Keratinocyte (primary cell): ENCODE measurements around the gene MAGI1. TPM values are rescaled to one million over a fixed set of nuclear protein-coding genes. Genes with fewer than 3 reads are reported as not detected.
A peak's percentile ranks its signal among the peaks of the same experiment; 100 is the strongest.

Experiments
- DNase-seq: peaks from one replicate; pipeline ENCODE4 v3.0.0-alpha.2; 2011; ENCODE audit warnings: low read depth, missing footprints, low spot score
- FAIRE-seq: peaks from 2 replicates; lab custom pipeline; 2011; peaks lifted over from hg19 to GRCh38; lab: Jason Lieb, UNC
- H2AFZ ChIP-seq: 2 replicates; pipeline ENCODE4 v1.6.0; 2012; ENCODE audit warnings: low read length, control low read depth, inconsistent platforms; ENCODE audit not compliant: control insufficient read depth
- H3K27ac ChIP-seq: 2 replicates; pipeline ENCODE4 v1.5.1; 2011; ENCODE audit warnings: low read length; ENCODE audit not compliant: control insufficient read depth, insufficient read depth
- H3K27me3 ChIP-seq: 3 replicates; pipeline ENCODE4 v1.6.0; 2011; ENCODE audit warnings: low read length; ENCODE audit not compliant: control insufficient read depth, insufficient read depth; ENCODE audit errors: extremely low read depth
- H3K36me3 ChIP-seq, 2 experiments: 2 replicates in 1 of 2; 3 replicates in 1 of 2; pipeline ENCODE4 v1.5.1; 2011; ENCODE audit warnings: low read length in 2 of 2, mild to moderate bottlenecking in 1 of 2; ENCODE audit not compliant: control insufficient read depth in 2 of 2, insufficient read depth in 2 of 2; ENCODE audit errors: extremely low read depth in 1 of 2
- H3K4me1 ChIP-seq: 3 replicates; pipeline ENCODE4 v1.5.1; 2011; ENCODE audit warnings: low read length; ENCODE audit not compliant: control insufficient read depth, insufficient read depth; ENCODE audit errors: extremely low read depth
- H3K4me2 ChIP-seq: 3 replicates; pipeline ENCODE4 v1.6.0; 2011; ENCODE audit warnings: low read depth, low read length; ENCODE audit not compliant: control insufficient read depth, insufficient read depth; ENCODE audit errors: extremely low read depth
- H3K4me3 ChIP-seq, 3 experiments: fragments of 200-600 bp in 1 of 3; sonication (generic) in 1 of 3; 2 replicates in 2 of 3; 3 replicates in 1 of 3; pipeline ENCODE4 v1.5.1; 2011 to 2016; ENCODE audit warnings: low read length in 3 of 3, mild to moderate bottlenecking in 3 of 3, control low read depth in 2 of 3, inconsistent platforms in 1 of 3, low read depth in 1 of 3, mixed read lengths in 1 of 3, mixed run types in 1 of 3, moderate library complexity in 1 of 3; ENCODE audit not compliant: control insufficient read depth in 2 of 3, insufficient read depth in 2 of 3; ENCODE audit errors: extremely low read depth in 1 of 3
- H3K79me2 ChIP-seq: 2 replicates; pipeline ENCODE4 v1.6.0; 2012; ENCODE audit warnings: low read length; ENCODE audit not compliant: control insufficient read depth, insufficient read depth
- H3K9ac ChIP-seq: 3 replicates; pipeline ENCODE4 v1.6.0; 2011; ENCODE audit warnings: low read length; ENCODE audit not compliant: control insufficient read depth, insufficient read depth; ENCODE audit errors: extremely low read depth
- H3K9me1 ChIP-seq: 3 replicates; pipeline ENCODE4 v1.6.0; 2011; ENCODE audit warnings: low read length; ENCODE audit not compliant: control insufficient read depth, insufficient read depth; ENCODE audit errors: extremely low read depth
- H3K9me3 ChIP-seq: 2 replicates; pipeline ENCODE4 v1.5.1; 2012; ENCODE audit warnings: low read depth, low read length; ENCODE audit not compliant: control insufficient read depth
- H4K20me1 ChIP-seq: 3 replicates; pipeline ENCODE4 v1.6.0; 2011; ENCODE audit warnings: low read length; ENCODE audit not compliant: control insufficient read depth, insufficient read depth; ENCODE audit errors: extremely low read depth
- CTCF ChIP-seq, 3 experiments: IDR thresholded peaks in 1 of 3; conservative IDR thresholded peaks in 1 of 3; optimal IDR thresholded peaks in 1 of 3; 2 replicates in 2 of 3; 3 replicates in 1 of 3; pipeline versions ENCODE3 to v1.5.1; 2011; ENCODE audit warnings: low read length in 3 of 3, mild to moderate bottlenecking in 3 of 3, moderate library complexity in 2 of 3, control low read depth in 1 of 3, inconsistent platforms in 1 of 3; ENCODE audit not compliant: insufficient read depth in 2 of 3; ENCODE audit errors: extremely low read depth in 1 of 3
- EZH2 ChIP-seq: IDR thresholded peaks from one replicate; pipeline ENCODE4 v1.6.1; 2012; ENCODE audit warnings: inconsistent platforms, mild to moderate bottlenecking, low read length, moderate library complexity
- dilution Hi-C: fragments of 300-500 bp; cut with MboI; formaldehyde crosslinking; loops from one replicate; pipeline ENCODE4 v1.7.0; 2020; ENCODE audit warnings: low sequenced_read_pairs; ENCODE audit not compliant: extremely low pct_ligation_motif_present
- polyA plus RNA-seq, 5 experiments: library from polyadenylated mRNA; depleted of rRNA in 3 of 5; stranded (reverse) in 3 of 5; stranded (forward) in 1 of 5; unstranded in 1 of 5; fragments of >200 nt; gene quantifications; 1 replicate in 1 of 5; 2 replicates in 3 of 5; 3 replicates in 1 of 5; pipeline versions ENCODE4 v1.2.1 to v1.2.3, GENCODE V29; 2011 to 2012; ENCODE audit warnings: missing spikeins in 2 of 5, low read depth in 1 of 5, low replicate concordance in 1 of 5

MAGI1 gene
- polyA plus RNA-seq, 1 donor (not counting 4 experiments of a cell fraction or from before 2014, with no cell fraction given), result 10.9 TPM

GRCh38 chr3:65334045-65334665 lies 704.6 kb downstream of the MAGI1 start:
- FAIRE-seq (no peak), DNase-seq (no peak)
- H3K27ac ChIP-seq, result no peak overlapping the region
- no peaks in the 10 kb centered on the region for H4K20me1 ChIP-seq
- no peaks in the 10 kb centered on the region for H3K36me3 ChIP-seq
- no peaks in the 10 kb centered on the region for H3K79me2 ChIP-seq
- H3K4me1 ChIP-seq, result no peaks in the 10 kb centered on the region
- no peaks in the 10 kb centered on the region for H3K9me1 ChIP-seq
- H3K27me3 ChIP-seq, result no peaks in the 10 kb centered on the region
- H3K9ac ChIP-seq, result no peak overlapping the region
- no peaks in the 10 kb centered on the region for H3K9me3 ChIP-seq
- no peak for TF ChIP-seq EZH2
- TF ChIP-seq CTCF (optimal IDR thresholded peaks at IDR 0.05 in 1 of 3, IDR thresholded peaks at IDR 0.05 in 1 of 3, conservative IDR thresholded peaks at IDR 0.05 in 1 of 3; ENCODE audit: extremely low read depth in 1 of 3, insufficient read depth in 2 of 3, low read length in 3 of 3), result peak in 1 of 3 experiments; percentile 46
- H3K4me3 ChIP-seq, result no peak overlapping the region
- dilution Hi-C loops, result no loop called here
- H3K4me2 ChIP-seq, result no peak overlapping the region
- H2AFZ ChIP-seq, result no peak overlapping the region

GRCh38 chr3:65331730-65332129 lies 707.0 kb downstream of the MAGI1 start:
- Histone ChIP-seq H3K4me1 (no peaks in the 10 kb centered on the region), H2AFZ (no peak overlapping the region), H3K4me3 (no peak overlapping the region), H3K79me2 (no peaks in the 10 kb centered on the region), H3K27me3 (peaks cover 3% of the 10 kb centered on the region), H3K36me3 (no peaks in the 10 kb centered on the region), H3K9me1 (no peaks in the 10 kb centered on the region), H3K9ac (no peak overlapping the region), H3K9me3 (no peaks in the 10 kb centered on the region), H4K20me1 (no peaks in the 10 kb centered on the region), H3K27ac (no peak overlapping the region), H3K4me2 (no peak overlapping the region)
- FAIRE-seq (no peak), DNase-seq (no peak)
- dilution Hi-C loops, result no loop called here
- TF ChIP-seq EZH2 (no peak), CTCF (optimal IDR thresholded peaks at IDR 0.05 in 1 of 3, IDR thresholded peaks at IDR 0.05 in 1 of 3, conservative IDR thresholded peaks at IDR 0.05 in 1 of 3; ENCODE audit: extremely low read depth in 1 of 3, insufficient read depth in 2 of 3, low read length in 3 of 3) (no peak)
